GM19467 (cell line): ENCODE data around the gene DYNLRB2.

Source experiments
- ATAC-seq: cut with Tn5 transposase; IDR thresholded peaks from one replicate; pipeline ENCODE4 v1.9.1; 2021; ENCODE audit warnings: mild to moderate bottlenecking, moderate library complexity; ENCODE audit not compliant: unreplicated experiment

Gene DYNLRB2

DNA sequence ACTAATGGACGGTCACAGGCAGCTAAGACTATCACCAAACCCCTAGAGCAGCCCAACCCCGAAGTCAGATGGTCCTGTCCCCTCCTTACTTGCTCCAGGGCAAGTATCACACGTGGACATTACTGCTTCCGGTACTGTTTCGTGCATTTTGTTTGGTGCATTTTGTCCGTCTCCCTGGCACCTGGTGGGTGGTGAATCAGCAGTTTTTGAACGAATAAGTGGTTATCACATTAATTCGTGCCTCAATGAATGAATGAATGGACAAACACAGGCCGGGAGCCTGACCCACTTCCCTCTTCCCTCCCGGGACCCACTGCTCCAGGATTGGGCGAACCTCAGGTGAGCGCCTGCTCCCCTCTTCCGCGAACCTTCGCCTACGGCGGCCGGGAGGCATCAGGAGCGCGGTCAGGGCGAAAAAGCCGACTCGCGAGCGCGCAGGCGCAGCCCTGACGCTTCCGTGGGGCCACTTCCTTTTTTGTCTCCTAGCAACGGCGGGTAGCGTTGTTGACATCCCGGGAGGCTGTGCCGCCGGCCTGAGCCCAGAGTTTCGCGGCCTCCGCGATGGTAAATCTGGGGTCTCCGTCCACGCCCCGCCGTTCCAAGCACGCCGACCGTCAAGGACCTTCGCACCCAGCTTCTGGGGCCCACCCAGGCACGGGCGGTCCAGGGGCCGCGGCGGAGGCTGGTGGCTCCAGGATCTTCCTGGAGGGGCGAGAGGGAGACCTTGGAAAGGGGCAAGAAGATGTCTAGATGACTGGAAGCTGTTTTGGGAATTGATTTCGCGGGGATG lies at the start of gene DYNLRB2:
TSS of gene DYNLRB2 (plus strand) at position 478 of the 790 bp plus-strand sequence. CDS start at position 562, 84 bp downstream.
- ATAC-seq, result peak; percentile 95

DNA sequence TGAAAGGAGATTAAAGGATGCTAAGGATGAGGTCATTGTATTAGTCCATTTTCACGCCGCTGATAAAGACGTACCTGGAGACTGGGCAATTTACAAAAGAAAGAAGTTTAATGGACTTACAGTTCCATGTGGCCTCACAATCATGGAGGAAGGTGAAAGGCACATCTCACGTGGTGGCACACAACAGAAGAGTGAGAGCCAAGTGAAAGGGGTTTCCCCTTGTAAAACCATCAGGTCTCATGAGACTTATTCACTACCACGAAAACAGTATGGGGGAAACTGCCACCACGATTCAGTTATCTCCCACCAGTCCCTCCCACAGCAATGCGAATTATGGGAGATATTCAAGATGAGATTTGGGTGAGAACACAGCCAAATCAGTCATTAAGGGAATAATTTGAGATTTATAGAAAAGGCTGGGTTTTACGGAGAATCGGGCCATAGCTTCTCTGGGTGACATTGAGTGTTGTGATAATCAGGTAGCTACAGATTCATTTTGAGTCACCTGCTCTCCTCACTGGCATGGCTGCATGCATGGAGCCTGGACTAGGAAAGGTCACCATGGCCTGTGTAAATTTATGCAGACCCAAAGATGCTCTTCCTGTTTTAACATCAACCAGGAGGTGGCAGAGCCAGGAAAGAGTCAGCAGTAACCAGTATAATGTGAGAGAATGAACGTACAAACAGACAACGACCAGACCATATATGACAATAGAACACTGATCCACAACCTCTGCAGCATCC lies 40.5 kb upstream of the DYNLRB2 start:
- no peak for ATAC-seq

DNA sequence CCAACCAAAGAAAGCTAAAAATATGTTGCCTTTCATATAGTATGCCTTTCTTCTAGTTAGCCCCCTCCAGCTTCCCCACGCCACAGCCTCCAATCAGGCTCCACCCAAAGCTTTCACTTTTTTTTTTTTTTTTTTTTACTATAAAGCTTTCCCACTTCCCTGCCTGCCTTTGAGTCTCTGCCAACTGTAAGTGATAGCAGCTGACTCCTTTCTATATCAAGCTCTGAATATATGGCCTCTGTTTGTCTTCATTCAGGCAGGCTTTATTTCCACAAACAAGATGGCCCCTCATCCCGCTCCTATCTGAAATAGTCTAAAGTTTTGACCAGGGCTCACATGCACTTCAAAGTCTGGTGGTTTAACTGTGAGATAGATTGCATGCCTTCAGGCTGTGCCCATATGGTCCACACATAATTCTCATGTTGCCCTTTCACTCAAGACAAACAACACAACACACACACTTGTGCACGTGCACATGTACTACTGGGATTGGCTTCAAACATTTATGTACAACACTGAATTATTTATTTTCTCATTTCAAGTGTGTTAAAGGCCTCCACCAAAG lies 39.8 kb upstream of the DYNLRB2 start:
- ATAC-seq, result no peak

DNA sequence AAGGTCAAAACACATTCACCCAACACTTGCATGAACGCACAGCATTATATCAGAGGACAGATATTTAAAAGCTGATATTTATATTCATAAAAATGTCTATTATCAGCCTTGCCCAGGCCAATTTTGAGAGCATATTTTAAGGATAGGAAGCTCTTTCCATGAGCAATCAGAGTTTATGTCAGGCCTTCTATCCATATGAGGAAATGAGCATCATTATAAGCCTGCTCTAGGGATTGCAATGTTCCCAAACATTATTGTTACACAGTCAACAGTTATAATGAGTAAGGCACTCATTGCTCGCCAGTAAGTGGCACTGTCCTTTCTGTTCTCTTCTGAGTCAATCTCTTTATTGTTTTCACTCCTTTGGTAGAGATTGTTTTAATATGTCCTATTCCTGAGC lies 37.7 kb upstream of the DYNLRB2 start:
- ATAC-seq, result no peak

DNA sequence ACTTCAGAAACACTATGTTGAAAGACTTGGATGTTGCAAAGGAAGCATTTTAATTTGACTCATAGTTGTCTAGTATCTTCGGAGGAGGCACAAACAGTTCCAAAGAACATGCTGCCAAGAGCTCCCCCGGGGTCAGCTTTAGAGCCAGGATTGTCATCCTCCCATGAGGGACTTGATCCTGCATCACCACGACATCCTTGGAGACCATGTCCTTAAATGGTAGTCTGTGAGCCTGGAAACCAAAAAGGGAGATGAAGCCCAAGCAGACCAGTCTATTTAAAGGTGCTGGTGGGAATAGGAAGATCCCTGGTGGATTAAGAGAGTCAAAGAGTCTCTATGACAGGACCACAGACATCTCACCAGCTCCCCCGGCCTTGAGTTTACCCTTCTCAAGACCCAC lies 33.3 kb upstream of the DYNLRB2 start:
- no peak for ATAC-seq

DNA sequence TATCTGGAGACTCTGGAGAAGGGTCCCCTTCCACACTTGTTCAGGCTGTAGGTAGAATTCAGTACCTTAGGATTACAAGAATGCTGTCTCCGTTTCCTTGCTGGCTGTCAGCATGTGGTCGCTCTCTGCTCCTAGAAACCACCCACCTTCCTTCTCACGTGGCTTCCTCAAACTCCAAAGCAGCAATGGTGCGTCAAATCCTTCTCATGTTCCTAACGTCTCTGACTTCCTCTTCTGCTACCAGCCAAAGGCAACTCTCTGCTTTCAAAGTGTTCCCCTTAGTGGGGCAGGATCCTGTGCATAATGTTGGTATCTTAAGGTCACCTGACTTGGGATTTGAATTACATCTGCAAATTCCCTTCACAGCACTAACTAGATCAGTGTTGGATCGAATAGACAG lies 30.9 kb upstream of the DYNLRB2 start:
- no peak for ATAC-seq

DNA sequence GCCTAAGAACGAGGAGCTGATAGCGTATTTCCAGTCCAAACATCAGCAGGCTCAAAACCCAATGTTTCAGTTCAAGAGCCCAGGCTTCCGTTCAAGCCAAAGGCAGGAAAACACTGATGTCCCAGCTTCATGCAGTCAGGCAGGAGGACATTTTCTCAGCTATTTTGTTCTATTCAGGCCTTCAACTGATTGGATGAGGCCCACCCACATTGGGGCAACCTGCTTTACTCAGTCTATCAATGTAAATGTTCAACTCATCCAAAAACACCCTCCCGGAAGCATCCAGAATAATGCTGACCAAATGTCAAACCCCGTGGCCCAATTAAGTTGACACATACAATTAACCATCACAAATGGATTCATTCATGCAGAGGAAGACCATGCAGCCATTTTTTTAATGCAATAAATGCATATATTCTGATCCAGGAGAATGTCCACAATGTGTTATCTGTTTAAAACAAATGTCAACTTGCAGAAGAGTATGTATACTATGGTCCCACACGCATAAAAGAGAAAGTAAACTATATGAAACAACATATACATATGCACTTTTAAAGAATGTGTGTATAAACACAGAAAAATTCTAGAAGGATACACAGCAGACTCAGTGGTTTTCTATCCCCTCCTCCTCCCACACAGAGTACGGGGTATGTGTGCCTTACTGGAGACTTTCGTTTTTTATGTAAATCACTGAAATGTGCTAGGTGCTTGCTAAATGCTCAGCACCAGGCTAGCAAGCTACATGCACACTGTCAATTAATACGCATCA lies 28.8 kb upstream of the DYNLRB2 start:
- no peak for ATAC-seq

DNA sequence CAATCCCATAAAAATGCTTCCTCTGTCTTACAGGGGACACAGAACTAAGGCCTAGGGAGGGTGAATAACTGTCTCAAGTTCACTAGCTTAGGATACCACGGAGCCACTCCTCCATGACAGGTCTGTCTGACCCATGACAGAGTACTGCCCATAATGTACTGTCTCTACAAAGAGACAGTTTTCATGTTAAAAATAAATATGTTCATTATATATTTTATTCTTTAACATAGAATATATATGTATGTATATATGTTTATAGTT lies 28.3 kb upstream of the DYNLRB2 start:
- ATAC-seq, result no peak

DNA sequence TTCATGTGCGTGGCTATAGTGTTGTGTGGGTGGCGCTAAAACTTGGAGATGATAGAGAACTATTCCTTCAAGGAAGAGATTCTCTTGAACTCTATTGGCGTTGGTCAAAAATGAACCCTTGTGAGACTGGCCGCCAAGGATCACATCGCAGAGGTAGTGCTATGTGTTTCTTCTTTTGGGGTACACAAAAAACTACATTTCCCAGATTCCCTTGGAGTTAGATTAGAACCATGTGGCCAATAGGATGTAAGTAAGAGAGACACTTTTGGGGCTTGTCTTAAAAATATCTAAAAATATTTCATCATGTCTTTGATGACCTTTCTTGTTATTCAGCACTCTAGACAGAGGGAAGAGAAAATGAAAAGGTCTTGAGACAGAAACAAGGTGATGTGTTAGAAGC lies 25.4 kb upstream of the DYNLRB2 start:
- no peak for ATAC-seq

DNA sequence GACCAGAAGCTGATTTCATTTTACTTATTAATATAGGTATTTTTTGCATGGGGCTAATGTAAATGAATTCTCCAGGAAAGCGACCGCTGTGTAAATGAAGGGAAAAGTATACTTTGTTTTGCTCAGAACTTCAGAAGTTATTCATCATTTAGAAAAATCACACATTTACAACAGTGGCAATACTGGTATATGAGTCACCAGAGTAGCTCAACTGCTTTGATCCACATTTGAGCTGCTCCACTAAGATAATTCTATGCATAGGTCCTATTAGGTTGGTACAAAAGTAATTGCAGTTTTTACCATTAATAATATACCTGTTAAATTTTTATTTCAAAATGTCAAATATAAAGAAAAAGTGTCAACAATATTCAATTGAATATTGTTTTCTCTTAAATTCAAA lies 22.9 kb upstream of the DYNLRB2 start:
- no peak for ATAC-seq

DNA sequence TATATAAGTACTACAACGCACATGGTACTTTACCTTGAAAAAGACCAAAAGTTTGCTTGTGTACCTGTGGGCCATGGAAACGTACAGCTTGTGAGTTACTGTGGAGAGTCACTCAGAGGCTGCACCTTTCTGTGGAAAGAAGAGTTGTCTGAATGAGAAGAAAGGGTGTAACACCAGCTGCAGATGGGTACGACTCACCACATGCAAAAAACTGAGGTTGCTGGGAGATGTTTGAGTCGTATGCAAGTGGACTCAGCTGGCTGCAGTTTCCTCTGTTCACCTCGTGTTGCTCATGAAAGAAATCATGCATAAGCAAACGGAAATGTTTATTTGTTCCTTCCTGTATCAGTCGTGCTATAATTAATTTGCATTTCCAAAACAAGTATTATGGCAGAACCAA lies 22.4 kb upstream of the DYNLRB2 start:
- ATAC-seq, result no peak

DNA sequence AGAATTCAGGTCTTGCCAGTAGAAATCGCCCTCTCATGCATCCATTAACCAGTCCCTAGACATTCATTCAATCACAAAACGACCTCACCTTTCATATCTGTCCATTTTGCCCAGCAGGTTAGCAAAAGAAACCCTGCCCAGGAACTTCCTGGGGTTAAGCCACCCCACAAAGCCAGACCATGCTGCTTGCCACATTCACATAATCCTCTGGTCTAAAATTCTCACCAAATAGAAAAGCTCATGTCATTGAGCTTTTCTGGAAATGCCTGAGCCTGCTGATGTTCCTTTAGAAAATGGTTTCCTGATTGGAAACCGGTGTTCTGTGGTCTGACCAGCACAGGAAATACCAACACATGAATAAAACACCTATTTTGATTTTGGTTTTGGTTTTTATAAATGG lies 21.6 kb upstream of the DYNLRB2 start:
- ATAC-seq, result no peak

DNA sequence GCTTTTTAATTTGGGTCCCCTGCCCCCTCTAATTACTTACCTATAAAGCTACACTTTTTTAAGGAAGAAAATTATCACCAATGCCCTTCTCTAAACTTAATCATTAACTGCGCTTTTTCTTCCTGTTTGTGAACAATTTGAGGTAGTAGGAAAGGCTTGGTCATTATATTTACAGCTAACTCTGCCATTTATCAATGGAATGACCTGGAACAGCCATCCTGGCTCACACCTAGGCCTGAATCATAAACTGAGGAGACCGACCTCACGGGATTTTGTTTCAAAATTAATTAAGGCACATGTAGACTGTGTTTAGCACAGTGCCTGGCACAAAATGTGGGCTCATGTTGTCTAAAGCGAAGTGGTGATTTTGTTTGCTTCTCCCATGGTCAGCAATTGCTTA lies 15.4 kb upstream of the DYNLRB2 start:
- no peak for ATAC-seq

DNA sequence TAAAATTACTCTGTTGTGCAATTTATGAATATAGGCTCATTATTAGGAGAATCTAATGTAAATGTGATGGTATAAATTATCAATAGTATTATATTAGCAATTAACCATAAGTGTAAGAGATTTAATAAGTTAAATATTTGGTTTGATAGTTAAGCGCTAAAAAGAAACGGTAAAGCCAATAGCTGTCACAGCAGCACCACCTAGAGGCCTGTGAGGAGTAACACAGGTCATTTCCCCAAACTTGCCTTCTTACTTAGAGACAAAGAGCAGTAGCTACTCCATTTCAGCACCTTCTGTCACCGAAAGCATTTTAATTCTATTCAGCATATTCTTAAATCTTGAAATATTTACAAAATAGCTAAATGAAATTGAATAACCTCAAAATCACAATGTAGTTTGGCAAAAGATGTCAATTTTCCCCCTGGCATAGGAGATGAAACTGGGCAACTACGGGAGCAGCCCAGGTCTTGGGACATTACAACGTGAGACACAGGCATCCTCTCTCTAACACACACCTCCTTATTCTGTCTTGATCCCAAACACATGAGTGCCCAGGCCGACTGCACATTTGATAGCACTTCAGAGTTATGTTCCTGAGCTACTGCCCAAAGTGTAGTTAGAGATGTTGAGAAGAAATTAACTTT lies 14.3 kb upstream of the DYNLRB2 start:
- ATAC-seq, result no peak

DNA sequence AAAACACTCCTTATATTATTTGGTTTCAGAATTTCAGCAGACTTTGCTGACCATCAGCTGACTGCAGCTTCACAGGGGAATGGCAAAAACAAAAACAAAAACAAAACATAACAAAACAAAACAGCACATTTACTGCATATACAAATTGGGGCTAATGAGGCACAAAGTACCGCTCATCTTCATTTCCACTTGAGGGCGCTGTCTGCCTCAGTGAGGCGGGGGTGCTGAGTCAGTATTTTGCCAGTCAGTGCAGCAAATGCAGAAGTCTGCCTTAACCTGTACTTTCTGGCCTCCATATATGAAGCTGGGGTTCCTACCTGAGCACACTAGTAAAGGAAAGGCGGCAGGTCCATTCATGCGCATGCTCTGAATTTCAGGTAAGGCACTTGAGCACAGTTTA lies 13.5 kb upstream of the DYNLRB2 start:
- peak; percentile 70 for ATAC-seq

DNA sequence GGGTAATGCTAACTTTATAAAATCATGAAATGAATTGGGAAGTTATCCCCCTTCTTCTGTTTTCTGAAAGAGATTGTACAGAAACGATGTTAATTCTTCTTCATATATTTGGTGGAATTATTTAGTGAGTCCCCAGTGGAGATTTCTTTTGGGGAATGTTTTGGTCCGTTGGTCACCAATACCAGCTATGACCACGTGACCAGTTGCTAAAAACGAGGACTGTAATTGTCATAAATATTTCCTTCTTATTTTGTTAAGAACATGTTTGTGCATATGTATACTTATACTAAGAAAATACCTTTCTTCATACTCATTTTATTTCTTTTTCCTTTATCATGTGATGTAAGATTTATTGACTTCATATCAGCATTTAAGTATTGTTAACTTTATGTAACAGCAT lies 10.3 kb upstream of the DYNLRB2 start:
- ATAC-seq, result no peak

DNA sequence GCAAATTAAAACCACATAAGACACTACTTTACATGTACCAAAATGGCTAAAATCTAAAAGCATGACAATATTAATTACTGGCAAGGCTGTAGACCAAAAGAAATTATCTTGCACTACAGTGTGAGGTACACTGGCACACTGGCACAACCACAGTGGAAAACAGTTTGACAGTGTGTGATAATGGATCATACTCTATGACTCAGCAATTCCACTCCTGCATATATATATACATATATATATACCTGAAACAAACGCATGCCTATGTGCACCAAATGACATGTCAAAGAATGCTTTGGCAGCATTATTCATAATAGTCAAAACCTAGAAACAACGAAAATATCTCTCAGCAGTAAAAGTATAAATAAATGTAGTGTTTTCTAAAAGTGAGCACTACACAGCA lies 4.6 kb upstream of the DYNLRB2 start:
- no peak for ATAC-seq

DNA sequence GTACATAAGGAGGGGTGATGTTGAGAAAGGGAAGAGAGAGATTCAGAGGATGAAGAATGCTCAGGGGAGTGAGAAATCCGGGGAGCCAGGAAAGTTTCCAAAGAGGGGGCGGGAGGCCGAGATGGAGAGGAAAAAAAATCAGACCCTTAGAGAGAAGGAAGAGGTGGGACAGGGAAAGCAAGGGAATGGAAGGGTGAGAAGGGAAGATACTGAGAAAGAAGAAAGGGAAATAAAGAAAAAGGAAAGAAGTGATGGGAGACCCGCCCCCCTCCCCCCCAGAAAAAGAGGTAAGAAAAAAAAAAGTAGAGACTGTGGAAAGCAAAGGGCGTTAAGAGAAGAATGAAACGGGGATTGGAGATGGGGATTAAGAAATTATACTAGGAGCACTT lies 507 bp downstream of the DYNLRB2 start:
- ATAC-seq, result no peak

DNA sequence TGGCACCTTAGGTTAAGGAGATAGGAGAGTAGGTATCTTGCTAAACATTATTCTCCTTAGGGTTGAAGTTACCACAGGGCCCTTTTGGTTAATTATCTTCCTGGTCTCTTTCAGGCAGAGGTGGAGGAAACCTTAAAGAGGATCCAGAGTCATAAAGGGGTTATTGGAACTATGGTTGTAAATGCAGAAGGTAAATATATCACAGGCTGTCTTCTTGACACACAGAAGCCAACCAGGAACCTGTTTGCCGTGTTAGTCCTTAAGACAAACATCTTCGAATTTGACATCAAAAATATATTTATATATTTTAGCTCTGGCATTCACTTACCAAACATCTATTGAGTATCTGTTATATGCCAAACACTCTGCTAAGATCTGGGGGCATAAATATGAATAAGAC lies 2.4 kb downstream of the DYNLRB2 start:
- no peak for ATAC-seq

DNA sequence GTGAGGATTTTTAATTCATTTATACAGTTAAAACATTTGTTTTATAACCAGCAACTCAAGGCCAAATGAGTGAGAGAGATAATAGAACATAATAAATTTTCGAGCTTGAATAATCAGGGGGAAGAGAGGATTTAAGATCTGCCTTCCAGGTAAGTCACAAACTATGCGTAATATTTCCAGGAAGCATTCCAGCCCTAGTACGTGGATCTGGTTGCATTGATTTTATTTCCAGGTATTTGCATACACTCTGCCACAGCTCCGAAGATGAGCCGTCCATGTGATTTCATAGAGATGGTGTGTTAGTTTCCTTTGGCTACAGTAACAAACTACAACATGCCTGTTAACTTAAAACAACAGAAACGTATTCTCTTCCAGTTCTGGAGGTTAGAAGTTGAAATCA lies 3.5 kb downstream of the DYNLRB2 start:
- no peak for ATAC-seq

DNA sequence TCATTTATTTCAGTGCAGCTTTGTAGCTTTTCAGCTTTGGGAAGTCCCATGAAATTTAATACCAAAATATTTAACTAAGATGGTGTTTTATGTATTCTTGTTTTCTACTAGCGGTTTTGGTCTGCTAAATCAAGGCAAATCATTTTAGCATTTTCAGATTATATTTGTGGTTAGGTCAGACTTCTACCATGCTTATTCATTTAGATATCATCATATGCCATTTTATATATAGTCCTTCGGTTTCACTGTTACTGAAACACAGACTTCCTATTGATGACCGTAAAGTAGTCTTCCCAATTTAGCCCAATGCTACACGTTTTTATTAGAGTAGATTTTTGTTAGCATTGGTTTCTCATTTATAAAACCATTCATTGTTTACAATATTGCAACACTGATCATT lies 5.5 kb downstream of the DYNLRB2 start:
- no peak for ATAC-seq
